Hepatocyte (in vitro differentiated cells): ENCODE measurements around the gene CD300LB. TPM values are rescaled to one million over a fixed set of nuclear protein-coding genes. Genes with fewer than 3 reads are reported as not detected.

Experiments
- DNase-seq: peaks from one replicate; pipeline ENCODE4 v3.0.0-alpha.2; 2016; ENCODE audit warnings: low spot score
- H2AFZ ChIP-seq: fragments of 200-600 bp; sonication (generic); 2 replicates; pipeline ENCODE4 v1.6.0; 2016; ENCODE audit warnings: antibody characterized with exemption, mild to moderate bottlenecking
- H3K27ac ChIP-seq: fragments of 200-600 bp; sonication (generic); 2 replicates; pipeline ENCODE4 v1.5.1; 2016; ENCODE audit warnings: mild to moderate bottlenecking
- H3K27me3 ChIP-seq: fragments of 200-600 bp; sonication (generic); 2 replicates; pipeline ENCODE4 v1.6.1; 2016
- H3K36me3 ChIP-seq: fragments of 200-600 bp; sonication (generic); replicated peaks from 2 replicates; pipeline ENCODE4 v1.5.1; 2016; ENCODE audit warnings: low read depth; ENCODE audit not compliant: insufficient read depth
- H3K4me1 ChIP-seq: fragments of 200-600 bp; sonication (generic); 2 replicates; pipeline ENCODE4 v1.5.1; 2016; ENCODE audit warnings: mild to moderate bottlenecking, moderate library complexity; ENCODE audit not compliant: insufficient read depth
- H3K4me2 ChIP-seq: fragments of 200-600 bp; sonication (generic); 2 replicates; pipeline ENCODE4 v1.6.0; 2016
- H3K4me3 ChIP-seq: fragments of 200-600 bp; sonication (generic); 2 replicates; pipeline ENCODE4 v1.5.1; 2016; ENCODE audit warnings: mild to moderate bottlenecking
- H3K79me2 ChIP-seq: fragments of 200-600 bp; sonication (generic); 2 replicates; pipeline ENCODE4 v1.6.0; 2017; ENCODE audit warnings: mild to moderate bottlenecking
- H3K9me2 ChIP-seq: fragments of 200-600 bp; sonication (generic); replicated peaks from 2 replicates; pipeline ENCODE4 v1.6.0; 2017; ENCODE audit warnings: mild to moderate bottlenecking; ENCODE audit not compliant: insufficient read depth
- H3K9me3 ChIP-seq: fragments of 200-600 bp; sonication (generic); 2 replicates; pipeline ENCODE4 v1.5.1; 2016; ENCODE audit warnings: low read depth, mild to moderate bottlenecking
- H4K20me1 ChIP-seq: fragments of 200-600 bp; sonication (generic); 2 replicates; pipeline ENCODE4 v1.6.0; 2016; ENCODE audit warnings: mild to moderate bottlenecking; ENCODE audit not compliant: insufficient read depth, poor library complexity, severe bottlenecking
- EZH2 ChIP-seq: fragments of 200-600 bp; sonication (generic); IDR thresholded peaks from 2 replicates; pipeline ENCODE4 v1.6.1; 2016; ENCODE audit warnings: antibody characterized with exemption, mild to moderate bottlenecking, borderline replicate concordance
- EZH2phosphoT487 ChIP-seq: fragments of 200-600 bp; sonication (generic); IDR thresholded peaks from one replicate; pipeline ENCODE4 v1.6.1; 2018; ENCODE audit warnings: antibody characterized with exemption, mild to moderate bottlenecking, low read depth, moderate library complexity; ENCODE audit not compliant: unreplicated experiment, severe bottlenecking
- WGBS: methylation state at CpG from one replicate; pipeline ENCODE4 v1.1.6; 2016; ENCODE audit warnings: low lambda C conversion rate; ENCODE audit errors: missing lambda C conversion rate; 5-methylcytosine and 5-hydroxymethylcytosine counted together
- polyA plus RNA-seq: library from polyadenylated mRNA; unstranded; fragments of >200 nt; fragmentation: Nextera tagmentation; extraction: Ambion mirVana; gene quantifications from 2 replicates; pipeline ENCODE4 v1.2.1, GENCODE V29; 2016
- total RNA-seq: library from RNA; depleted of rRNA; stranded (reverse); fragments of >200 nt; gene quantifications from 2 replicates; pipeline ENCODE4 v1.2.3, GENCODE V29; 2014
- TF ChIP-seq, protein P1 (sequence below): fragments of 200-600 bp; sonication (generic); IDR thresholded peaks from 2 replicates; pipeline ENCODE4 v1.5.1; 2016; ENCODE audit warnings: antibody characterized with exemption, mild to moderate bottlenecking; ENCODE audit not compliant: poor library complexity

Gene CD300LB
- total and polyA plus RNA-seq, 2 experiments from 2014 or later, result not detected

DNA sequence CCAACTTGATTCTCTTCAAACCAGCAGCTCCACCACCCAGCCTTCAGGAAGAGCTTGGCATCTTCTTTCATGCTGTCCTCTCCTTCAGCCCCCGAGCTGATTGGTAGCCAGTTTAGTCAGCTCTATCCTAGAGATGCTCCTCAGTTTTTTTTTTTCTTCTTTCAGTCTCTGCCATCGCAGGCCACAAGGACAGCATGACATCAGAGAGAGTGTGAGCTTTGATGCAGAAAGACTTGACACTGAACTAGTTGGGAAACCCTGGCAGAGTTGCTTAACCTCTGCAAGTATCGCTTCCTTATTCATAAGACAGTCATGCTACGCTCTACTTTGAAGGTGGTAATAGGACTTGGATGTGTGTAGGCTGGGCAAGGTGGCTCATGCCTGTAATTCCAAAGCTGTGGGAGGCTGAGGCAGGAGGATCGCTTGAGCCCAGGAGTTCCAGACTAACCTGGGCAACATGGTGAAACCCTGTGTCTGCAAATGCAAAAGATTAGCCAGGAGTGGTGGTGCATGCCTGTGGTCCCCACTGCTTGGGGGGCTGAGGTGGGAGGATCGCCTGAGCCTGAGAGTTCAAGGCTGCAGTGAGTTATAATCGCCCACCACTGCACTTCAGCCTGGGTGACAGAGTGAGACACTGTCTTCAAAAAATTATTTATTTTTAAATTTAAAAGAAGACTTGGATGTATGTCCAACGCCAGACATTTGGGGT lies 2.6 kb downstream of the CD300LB start:
- H3K36me3 ChIP-seq, result no peaks in the 10 kb centered on the region
- H3K4me2 ChIP-seq, result no peak overlapping the region
- H3K27ac ChIP-seq, result no peak overlapping the region
- TF ChIP-seq EZH2phosphoT487, result no peak
- no peak for TF ChIP-seq EZH2
- TF ChIP-seq, protein P1, sequence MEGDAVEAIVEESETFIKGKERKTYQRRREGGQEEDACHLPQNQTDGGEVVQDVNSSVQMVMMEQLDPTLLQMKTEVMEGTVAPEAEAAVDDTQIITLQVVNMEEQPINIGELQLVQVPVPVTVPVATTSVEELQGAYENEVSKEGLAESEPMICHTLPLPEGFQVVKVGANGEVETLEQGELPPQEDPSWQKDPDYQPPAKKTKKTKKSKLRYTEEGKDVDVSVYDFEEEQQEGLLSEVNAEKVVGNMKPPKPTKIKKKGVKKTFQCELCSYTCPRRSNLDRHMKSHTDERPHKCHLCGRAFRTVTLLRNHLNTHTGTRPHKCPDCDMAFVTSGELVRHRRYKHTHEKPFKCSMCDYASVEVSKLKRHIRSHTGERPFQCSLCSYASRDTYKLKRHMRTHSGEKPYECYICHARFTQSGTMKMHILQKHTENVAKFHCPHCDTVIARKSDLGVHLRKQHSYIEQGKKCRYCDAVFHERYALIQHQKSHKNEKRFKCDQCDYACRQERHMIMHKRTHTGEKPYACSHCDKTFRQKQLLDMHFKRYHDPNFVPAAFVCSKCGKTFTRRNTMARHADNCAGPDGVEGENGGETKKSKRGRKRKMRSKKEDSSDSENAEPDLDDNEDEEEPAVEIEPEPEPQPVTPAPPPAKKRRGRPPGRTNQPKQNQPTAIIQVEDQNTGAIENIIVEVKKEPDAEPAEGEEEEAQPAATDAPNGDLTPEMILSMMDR, result no peak
- H3K4me3 ChIP-seq, result no peak overlapping the region
- no peak for DNase-seq
- no peaks in the 10 kb centered on the region for H3K9me2 ChIP-seq
- H3K79me2 ChIP-seq, result no peaks in the 10 kb centered on the region
- no peaks in the 10 kb centered on the region for H3K27me3 ChIP-seq
- H3K9me3 ChIP-seq, result no peaks in the 10 kb centered on the region
- H4K20me1 ChIP-seq, result no peaks in the 10 kb centered on the region
- no peaks in the 10 kb centered on the region for H3K4me1 ChIP-seq
- WGBS, result 84% methylated on average over 8 of the region's 8 CpGs
- H2AFZ ChIP-seq, result no peak overlapping the region

DNA sequence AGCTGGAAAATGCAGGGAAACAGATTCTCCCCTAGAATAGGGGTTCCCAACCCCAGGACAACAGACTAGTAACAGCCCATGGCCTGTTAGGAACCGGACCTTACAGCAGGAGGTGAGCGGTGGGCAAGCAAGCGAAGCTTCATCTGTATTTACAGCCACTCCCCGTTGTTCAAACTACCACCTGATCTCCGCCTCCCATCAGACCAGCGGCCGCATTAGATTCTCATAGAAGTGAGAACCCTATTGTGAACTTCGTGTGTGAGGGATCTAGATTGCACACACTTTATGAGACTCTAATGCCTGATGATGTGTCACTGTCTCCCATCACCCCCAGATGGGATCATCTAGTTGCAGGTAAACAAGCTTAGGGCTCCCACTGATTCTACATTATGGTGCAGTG lies 3.5 kb downstream of the CD300LB start:
- H3K36me3 ChIP-seq, result no peaks in the 10 kb centered on the region
- no peak for TF ChIP-seq EZH2
- TF ChIP-seq, protein P1, result no peak
- DNase-seq, result no peak
- no peaks in the 10 kb centered on the region for H3K9me2 ChIP-seq
- H3K27me3 ChIP-seq, result no peaks in the 10 kb centered on the region
- no peaks in the 10 kb centered on the region for H3K79me2 ChIP-seq
- H4K20me1 ChIP-seq, result no peaks in the 10 kb centered on the region
- no peak overlapping the region for H3K27ac ChIP-seq
- no peak overlapping the region for H2AFZ ChIP-seq
- no peaks in the 10 kb centered on the region for H3K4me1 ChIP-seq
- no peak overlapping the region for H3K4me3 ChIP-seq
- H3K9me3 ChIP-seq, result no peaks in the 10 kb centered on the region
- WGBS, result 86% methylated on average over 8 of the region's 8 CpGs
- H3K4me2 ChIP-seq, result no peak overlapping the region

DNA sequence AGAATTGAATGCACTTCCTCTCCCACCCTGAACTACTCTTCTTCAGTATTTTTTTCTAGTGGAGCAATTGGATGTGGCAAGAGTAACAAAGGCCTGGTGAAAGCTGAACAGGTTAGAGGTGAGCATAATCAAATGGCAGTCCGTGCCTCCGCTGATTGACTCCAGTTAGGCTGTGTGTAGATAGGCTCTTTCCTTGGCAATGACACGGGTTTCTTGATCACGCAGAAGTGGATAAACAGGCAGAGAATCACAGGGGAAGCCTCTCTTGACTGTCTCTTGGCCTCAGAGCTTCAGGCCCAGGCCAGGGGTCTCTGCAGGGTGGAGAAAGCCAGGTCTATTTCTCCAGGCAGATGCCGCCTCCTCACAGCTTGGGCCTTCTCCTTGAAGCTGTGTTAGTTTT lies 4.2 kb downstream of the CD300LB start:
- Histone ChIP-seq H4K20me1 (no peaks in the 10 kb centered on the region), H3K27ac (no peak overlapping the region), H3K4me2 (no peak overlapping the region), H2AFZ (no peak overlapping the region), H3K36me3 (no peaks in the 10 kb centered on the region), H3K79me2 (no peaks in the 10 kb centered on the region), H3K4me3 (no peak overlapping the region), H3K9me2 (no peaks in the 10 kb centered on the region), H3K27me3 (no peaks in the 10 kb centered on the region), H3K9me3 (no peaks in the 10 kb centered on the region), H3K4me1 (no peaks in the 10 kb centered on the region)
- WGBS, result 93% methylated on average over 5 of the region's 5 CpGs
- TF ChIP-seq EZH2 (no peak), EZH2phosphoT487 (no peak)
- TF ChIP-seq, protein P1, result no peak
- DNase-seq, result no peak

DNA sequence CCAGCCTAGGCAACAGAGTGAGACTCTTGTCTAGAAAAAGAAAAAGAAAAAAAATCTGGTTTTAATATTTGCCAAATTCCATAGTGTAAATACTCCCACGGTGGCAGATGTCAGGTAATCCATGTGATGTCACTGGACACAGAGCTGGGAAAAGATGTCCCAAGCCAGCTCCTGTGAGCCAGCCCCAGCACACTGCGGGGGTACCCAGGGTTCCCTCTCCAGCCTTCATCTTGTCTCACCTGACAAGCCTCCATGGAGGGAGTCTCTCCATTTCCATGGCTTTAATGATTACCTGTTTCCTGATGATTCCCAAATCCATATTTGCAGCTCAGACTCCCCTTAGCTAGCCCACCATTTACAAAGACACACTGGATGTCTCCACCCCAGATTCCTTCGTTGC lies 4.6 kb downstream of the CD300LB start:
- Histone ChIP-seq H3K4me2 (no peak overlapping the region), H3K4me1 (no peaks in the 10 kb centered on the region), H3K27me3 (no peaks in the 10 kb centered on the region), H2AFZ (no peak overlapping the region), H3K9me3 (no peaks in the 10 kb centered on the region), H3K9me2 (no peaks in the 10 kb centered on the region), H3K79me2 (no peaks in the 10 kb centered on the region), H3K36me3 (no peaks in the 10 kb centered on the region), H3K27ac (no peak overlapping the region), H3K4me3 (no peak overlapping the region), H4K20me1 (no peaks in the 10 kb centered on the region)
- no peak for DNase-seq
- 71% methylated on average over 3 of the region's 3 CpGs for WGBS
- TF ChIP-seq, protein P1, result no peak
- TF ChIP-seq EZH2phosphoT487, result no peak
- TF ChIP-seq EZH2, result no peak
